ENCODE data around the gene KRT85. TPM values are rescaled to one million over a fixed set of nuclear protein-coding genes. Genes with fewer than 3 reads are reported as not detected.

KRT85 gene
- total and polyA plus RNA-seq, 2 donors (not counting 1 experiment from before 2014, with no cell fraction given), result not detected

GRCh38 chr12:52360663-52361271 lies 6.5 kb downstream of the KRT85 start:
- no peak for ATAC-seq (ENCODE audit: low read depth)

More at GRCh38 chr12:52360663-52361271, 6.5 kb downstream of the KRT85 start:
- no peaks in the 10 kb centered on the region for H3K36me3 ChIP-seq (replicated peaks in 1 of 2; ENCODE audit: control extremely low read depth in 1 of 2, control insufficient read depth in 1 of 2, extremely low read depth in 1 of 2, insufficient read depth in 2 of 2, low read length in 1 of 2)
- no peak for DNase-seq
- H3K9me3 ChIP-seq (ENCODE audit: control extremely low read depth in 1 of 3, control insufficient read depth in 2 of 3, insufficient read depth in 1 of 3, low read length in 2 of 3), result no peaks in the 10 kb centered on the region
- no peaks in the 10 kb centered on the region for H4K20me1 ChIP-seq (ENCODE audit: control insufficient read depth, insufficient read depth, low read length, poor library complexity, severe bottlenecking)
- no peak overlapping the region for H3K9ac ChIP-seq (ENCODE audit: low read length)
- H3K79me2 ChIP-seq (ENCODE audit: control insufficient read depth, insufficient read depth, low read length), result no peaks in the 10 kb centered on the region
- ChIA-PET POLR2A (no interaction called here), CTCF (no interaction called here)
- H3K27ac ChIP-seq (ENCODE audit: low read length in 2 of 2), result no peak overlapping the region
- peaks cover 0 to 5% (median 0%) of the 10 kb centered on the region in 4 experiments for H3K27me3 ChIP-seq (replicated peaks in 1 of 4; ENCODE audit: control extremely low read depth in 1 of 4, control insufficient read depth in 3 of 4, insufficient read depth in 4 of 4, low read length in 3 of 4)
- no peaks in the 10 kb centered on the region for H3K9me3 Mint-ChIP-seq (ENCODE audit: insufficient read depth)
- peaks cover 20 to 21% of the 10 kb centered on the region in 2 donors for H3K4me1 ChIP-seq (ENCODE audit: control insufficient read depth in 2 of 2, insufficient read depth in 2 of 2, low read length in 2 of 2)
- peaks cover 4% of the 10 kb centered on the region for H3K27me3 Mint-ChIP-seq
- TF ChIP-seq CTCF (IDR thresholded peaks at IDR 0.05) (no peak), EZH2 (IDR thresholded peaks at IDR 0.05; ENCODE audit: borderline replicate concordance, insufficient read depth, low read depth, low read length, poor library complexity, severe bottlenecking) (no peak)
- H2AFZ ChIP-seq (ENCODE audit: insufficient read depth, low read depth, low read length, poor library complexity, severe bottlenecking), result no peak overlapping the region
- 93% methylated on average over 11 of the region's 13 CpGs for WGBS (ENCODE audit: insufficient coverage)
- peaks cover 28% of the 10 kb centered on the region for H3K4me1 Mint-ChIP-seq
- H3K4me3 Mint-ChIP-seq, result no peak overlapping the region
- intact Hi-C loops (cut with micrococcal nuclease), result no loop called here
- no peak overlapping the region for H3K4me3 ChIP-seq (ENCODE audit: control extremely low read depth in 1 of 5, extremely low read depth in 1 of 5, insufficient read depth in 1 of 5, low read depth in 2 of 5, low read length in 4 of 5)
- no peak overlapping the region for H3K4me2 ChIP-seq (replicated peaks; ENCODE audit: low read depth, low read length, poor library complexity, severe bottlenecking)
- H3K27ac Mint-ChIP-seq, result no peak overlapping the region

Data from B cell (primary cell).